HG03439 (cell line): Measurements from ENCODE around the gene STK35.
"Not testable (repeated sequence)": the region's sequence is repeated elsewhere in the genome, so short reads cannot be mapped to it uniquely, and the experiment has no call there.

ENCODE experiments used
- ATAC-seq: cut with Tn5 transposase; IDR thresholded peaks from one replicate; pipeline ENCODE4 v1.9.1; 2021; ENCODE audit warnings: mild to moderate bottlenecking, moderate library complexity; ENCODE audit not compliant: unreplicated experiment

Gene STK35

GRCh38 chr20:2179949-2180348, 78.3 kb downstream of the STK35 start:
- no peak for ATAC-seq

- no peak for ATAC-seq
Measured at GRCh38 chr20:2183381-2183780, 81.8 kb downstream of the STK35 start.

GRCh38 chr20:2184933-2185332, 83.3 kb downstream of the STK35 start:
- not testable (repeated sequence) for ATAC-seq

- no peak for ATAC-seq
Measured at GRCh38 chr20:2195614-2196013, 94.0 kb downstream of the STK35 start.

GRCh38 chr20:2197166-2197565, 95.5 kb downstream of the STK35 start:
- no peak for ATAC-seq
